H1 (cell line): ENCODE data around the gene ELP1. TPM values are rescaled to one million over a fixed set of nuclear protein-coding genes. Genes with fewer than 3 reads are reported as not detected.

Experiments
- CTCF ChIA-PET: fragments of 300-600 bp; sonication (Branson Sonifier 250); formaldehyde crosslinking; loops from one replicate; lab custom pipeline; 2021; ENCODE audit not compliant: partially characterized antibody; lab: Charles Lee
- POLR2A ChIA-PET: fragments of 300-600 bp; sonication (Branson Sonifier 250); formaldehyde crosslinking; loops from one replicate; lab custom pipeline; 2021; ENCODE audit warnings: inconsistent platforms; ENCODE audit not compliant: partially characterized antibody; lab: Charles Lee
- DNase-seq, 2 experiments: peaks; one replicate each; pipeline versions ENCODE4 v3.0.0 to v3.0.0-alpha.2; 2010 to 2022; ENCODE audit warnings: low spot score in 2 of 2, low read depth in 1 of 2, mixed read lengths in 1 of 2
- FAIRE-seq: peaks from 2 replicates; lab custom pipeline; 2011; peaks lifted over from hg19 to GRCh38; lab: Jason Lieb, UNC
- H2AFZ ChIP-seq: 2 replicates; pipeline ENCODE4 v1.8.1; 2012; ENCODE audit warnings: low read length, inconsistent platforms
- H2AK5ac ChIP-seq: 2 replicates; pipeline ENCODE4 v1.6.1; 2013; ENCODE audit warnings: low read depth, low read length
- H2BK120ac ChIP-seq: replicated peaks from 2 replicates; pipeline ENCODE3; 2013; ENCODE audit warnings: low read depth, low read length, inconsistent platforms
- H2BK12ac ChIP-seq: 2 replicates; pipeline ENCODE4 v1.6.1; 2013; ENCODE audit warnings: low read depth, low read length
- H2BK15ac ChIP-seq: 2 replicates; pipeline ENCODE4 v1.6.1; 2013; ENCODE audit warnings: low read length
- H2BK20ac ChIP-seq: 2 replicates; pipeline ENCODE4 v1.6.1; 2013; ENCODE audit warnings: low read length
- H2BK5ac ChIP-seq: 2 replicates; pipeline ENCODE4 v1.6.1; 2013; ENCODE audit warnings: low read depth, low read length
- H3K14ac ChIP-seq: 2 replicates; pipeline ENCODE4 v1.6.1; 2013; ENCODE audit warnings: inconsistent platforms; ENCODE audit not compliant: insufficient read length
- H3K18ac ChIP-seq: 2 replicates; pipeline ENCODE4 v1.6.1; 2013; ENCODE audit warnings: low read length; ENCODE audit errors: extremely low read depth
- H3K23ac ChIP-seq: 2 replicates; pipeline ENCODE4 v1.6.1; 2013; ENCODE audit warnings: inconsistent platforms; ENCODE audit not compliant: insufficient read length
- H3K23me2 ChIP-seq: 2 replicates; pipeline ENCODE4 v1.6.1; 2013; ENCODE audit warnings: low read depth, low read length
- H3K27ac ChIP-seq: 2 replicates; pipeline ENCODE4 v1.6.1; 2011; ENCODE audit warnings: low read depth, low read length, inconsistent platforms
- H3K27me3 ChIP-seq, 4 experiments: replicated peaks in 1 of 4; 1 replicate in 1 of 4; 2 replicates in 3 of 4; pipeline versions ENCODE4 v1.6.1 to v1.8.1; 2011 to 2013; ENCODE audit warnings: low read length in 3 of 4, mild to moderate bottlenecking in 3 of 4, inconsistent platforms in 2 of 4, mixed read lengths in 2 of 4, moderate library complexity in 1 of 4; ENCODE audit not compliant: control insufficient read depth in 3 of 4, insufficient read depth in 3 of 4; ENCODE audit errors: extremely low read depth in 1 of 4
- H3K36me3 ChIP-seq, 4 experiments: 2 replicates each; pipeline versions ENCODE4 v1.6.1 to v1.8.1; 2011 to 2013; ENCODE audit warnings: mild to moderate bottlenecking in 4 of 4, low read length in 3 of 4, moderate library complexity in 2 of 4, control low read depth in 1 of 4, inconsistent platforms in 1 of 4; ENCODE audit not compliant: insufficient read depth in 4 of 4, control insufficient read depth in 2 of 4
- H3K4ac ChIP-seq: replicated peaks from 2 replicates; pipeline ENCODE3; 2013; ENCODE audit warnings: low read length, low read depth, mixed read lengths, inconsistent platforms; ENCODE audit not compliant: insufficient read length
- H3K4me1 ChIP-seq, 4 experiments: replicated peaks in 1 of 4; 1 replicate in 1 of 4; 2 replicates in 3 of 4; pipeline versions ENCODE4 v1.6.1 to v1.8.1; 2011 to 2013; ENCODE audit warnings: low read length in 3 of 4, inconsistent platforms in 2 of 4, mixed read lengths in 1 of 4; ENCODE audit not compliant: insufficient read depth in 4 of 4, control insufficient read depth in 3 of 4
- H3K4me2 ChIP-seq, 2 experiments: 2 replicates each; pipeline versions ENCODE4 v1.6.1 to v1.8.1; 2011 to 2013; ENCODE audit warnings: low read depth in 2 of 2, low read length in 2 of 2, control low read depth in 1 of 2, inconsistent platforms in 1 of 2, mild to moderate bottlenecking in 1 of 2; ENCODE audit not compliant: insufficient read depth in 1 of 2
- H3K4me3 ChIP-seq, 4 experiments: fragments of 200-600, 300-600 bp in 1 of 4; sonication (generic), shearing (Covaris generic), sonication (Bioruptor Twin) in 1 of 4; 2 replicates each; pipeline versions ENCODE4 v1.5.1 to v1.8.1; 2011 to 2016; ENCODE audit warnings: low read length in 4 of 4, low read depth in 3 of 4, control low read depth in 2 of 4, inconsistent platforms in 2 of 4, mild to moderate bottlenecking in 2 of 4, mixed read lengths in 1 of 4, moderate library complexity in 1 of 4; ENCODE audit not compliant: insufficient read depth in 2 of 4; ENCODE audit errors: extremely low read depth in 1 of 4
- H3K56ac ChIP-seq: replicated peaks from 2 replicates; pipeline ENCODE3; 2013; ENCODE audit warnings: low read depth, mild to moderate bottlenecking, mixed read lengths, low read length, inconsistent platforms; ENCODE audit not compliant: insufficient read length
- H3K79me1 ChIP-seq: 2 replicates; pipeline ENCODE4 v1.6.1; 2013; ENCODE audit warnings: low read depth, low read length, control low read depth
- H3K79me2 ChIP-seq, 2 experiments: 2 replicates each; pipeline versions ENCODE4 v1.6.1 to v1.8.1; 2012 to 2013; ENCODE audit warnings: low read length in 2 of 2, mild to moderate bottlenecking in 2 of 2, inconsistent platforms in 1 of 2; ENCODE audit not compliant: insufficient read depth in 2 of 2, control insufficient read depth in 1 of 2
- H3K9ac ChIP-seq, 4 experiments: replicated peaks in 1 of 4; 1 replicate in 1 of 4; 2 replicates in 3 of 4; pipeline versions ENCODE4 v1.6.1 to v1.8.1; 2011 to 2013; ENCODE audit warnings: low read depth in 3 of 4, low read length in 3 of 4, control low read depth in 2 of 4, mild to moderate bottlenecking in 2 of 4, moderate library complexity in 2 of 4, inconsistent platforms in 1 of 4; ENCODE audit errors: extremely low read depth in 1 of 4
- H3K9me3 ChIP-seq, 2 experiments: 2 replicates each; pipeline versions ENCODE4 v1.6.1 to v1.8.1; 2012 to 2013; ENCODE audit warnings: mild to moderate bottlenecking in 2 of 2, moderate library complexity in 2 of 2, control low read depth in 1 of 2, inconsistent platforms in 1 of 2, low read depth in 1 of 2, low read length in 1 of 2, mixed read lengths in 1 of 2; ENCODE audit not compliant: insufficient read depth in 2 of 2
- H4K20me1 ChIP-seq, 2 experiments: replicated peaks in 1 of 2; 2 replicates each; pipeline versions ENCODE3 to v1.8.1; 2011 to 2013; ENCODE audit warnings: inconsistent platforms in 2 of 2, low read length in 2 of 2, mild to moderate bottlenecking in 1 of 2; ENCODE audit not compliant: insufficient read depth in 2 of 2, control insufficient read depth in 1 of 2
- H4K5ac ChIP-seq: 2 replicates; pipeline ENCODE4 v1.6.1; 2013; ENCODE audit warnings: low read length, low read depth, mixed read lengths, inconsistent platforms; ENCODE audit not compliant: insufficient read length
- H4K8ac ChIP-seq: 2 replicates; pipeline ENCODE4 v1.8.0; 2013; ENCODE audit warnings: mild to moderate bottlenecking, moderate library complexity, low read length, inconsistent platforms; ENCODE audit not compliant: insufficient read depth; ENCODE audit errors: extremely low read depth
- H4K91ac ChIP-seq: replicated peaks from 2 replicates; pipeline ENCODE3; 2013; ENCODE audit warnings: low read length, mixed read lengths, inconsistent platforms; ENCODE audit not compliant: insufficient read length
- CHD2 ChIP-seq: IDR thresholded peaks from 2 replicates; pipeline ENCODE4 v1.6.1; 2012; ENCODE audit warnings: low read length, improper control_type of control experiment
- EZH2 ChIP-seq: fragments of 200-600 bp; sonication (generic); IDR thresholded peaks from 2 replicates; pipeline ENCODE4 v1.7.1; 2012; ENCODE audit warnings: low read depth, mild to moderate bottlenecking, moderate library complexity, low read length, inconsistent platforms; ENCODE audit not compliant: severe bottlenecking
- HDAC2 ChIP-seq, 2 experiments: fragments of 300-600 bp in 1 of 2; sonication (generic) in 1 of 2; IDR thresholded peaks; 2 replicates each; pipeline ENCODE4 v1.6.1; 2011 to 2012; ENCODE audit warnings: low read depth in 2 of 2, low read length in 2 of 2, mild to moderate bottlenecking in 2 of 2, moderate library complexity in 2 of 2, borderline replicate concordance in 1 of 2, inconsistent platforms in 1 of 2
- KDM4A ChIP-seq: IDR thresholded peaks from one replicate; pipeline ENCODE4 v1.7.1; 2012; ENCODE audit warnings: low read depth, mild to moderate bottlenecking, moderate library complexity, low read length, inconsistent platforms; ENCODE audit not compliant: severe bottlenecking
- MAFK ChIP-seq: IDR thresholded peaks from 2 replicates; pipeline ENCODE4 v1.6.1; 2012; ENCODE audit warnings: low read depth, mild to moderate bottlenecking, improper control_type of control experiment, low read length
- NRF1 ChIP-seq: IDR thresholded peaks from 2 replicates; pipeline ENCODE4 v1.6.1; 2011; ENCODE audit warnings: mild to moderate bottlenecking, low read depth, low read length, improper control_type of control experiment
- POU5F1 ChIP-seq: IDR thresholded peaks from 2 replicates; pipeline ENCODE4 v1.6.1; 2011; ENCODE audit warnings: low read depth, mild to moderate bottlenecking, low read length, moderate library complexity
- RNF2 ChIP-seq: fragments of 200-900, 300-1000 bp; sonication (generic); IDR thresholded peaks from 2 replicates; pipeline ENCODE4 v1.7.1; 2016; ENCODE audit warnings: borderline replicate concordance, low read depth, mild to moderate bottlenecking, antibody characterized with exemption, low read length; ENCODE audit not compliant: poor library complexity, severe bottlenecking; ENCODE audit errors: missing control alignments
- SIN3A ChIP-seq, 2 experiments: IDR thresholded peaks in 1 of 2; conservative IDR thresholded peaks in 1 of 2; 2 replicates each; pipeline ENCODE4 v1.6.1; 2011 to 2012; ENCODE audit warnings: low read length in 2 of 2, improper control_type of control experiment in 1 of 2, low read depth in 1 of 2, mild to moderate bottlenecking in 1 of 2
- TAF1 ChIP-seq: IDR thresholded peaks from 2 replicates; pipeline ENCODE4 v1.6.1; 2011; ENCODE audit warnings: mild to moderate bottlenecking, low read depth, low read length
- WGBS, 2 experiments: shearing (Covaris generic) in 1 of 2; methylation state at CpG; one replicate each; pipeline versions ENCODE4 v1.1.6 to v1.1.7; 2013 to 2015; ENCODE audit warnings: low lambda C conversion rate in 2 of 2, mixed read lengths in 2 of 2, inconsistent platforms in 1 of 2, low coverage in 1 of 2, missing lambda C conversion rate in 1 of 2; ENCODE audit not compliant: insufficient replicate concordance in 2 of 2, insufficient coverage in 1 of 2, insufficient read length in 1 of 2; ENCODE audit errors: extremely low coverage in 1 of 2, missing lambda C conversion rate in 1 of 2; 5-methylcytosine and 5-hydroxymethylcytosine counted together
- polyA plus RNA-seq, 7 experiments: library from polyadenylated mRNA; depleted of rRNA in 3 of 7; stranded (reverse) in 5 of 7; unstranded in 2 of 7; fragments of >200 nt in 5 of 7; fragments of 200-250 nt in 2 of 7; gene quantifications; 1 replicate in 5 of 7; 2 replicates in 1 of 7; 4 replicates in 1 of 7; pipeline versions ENCODE4 v1.2.1 to v1.2.3, GENCODE V29; 2011 to 2013; ENCODE audit warnings: missing spikeins in 2 of 7, mixed read lengths in 2 of 7
- total RNA-seq: library from RNA; stranded (reverse); fragmentation: NEBNext Ultra II Directional; extraction: Animal tissue kit (Norgen Biotek cat#: 25700); gene quantifications from 2 replicates; pipeline ENCODE4 v1.2.1, GENCODE V29; 2021

The ELP1 gene
- total and polyA plus RNA-seq, 2 of the 8 experiments (the other 6 are each of a cell fraction or from before 2014, with no cell fraction given) = 13.9 to 31.3 TPM

DNA sequence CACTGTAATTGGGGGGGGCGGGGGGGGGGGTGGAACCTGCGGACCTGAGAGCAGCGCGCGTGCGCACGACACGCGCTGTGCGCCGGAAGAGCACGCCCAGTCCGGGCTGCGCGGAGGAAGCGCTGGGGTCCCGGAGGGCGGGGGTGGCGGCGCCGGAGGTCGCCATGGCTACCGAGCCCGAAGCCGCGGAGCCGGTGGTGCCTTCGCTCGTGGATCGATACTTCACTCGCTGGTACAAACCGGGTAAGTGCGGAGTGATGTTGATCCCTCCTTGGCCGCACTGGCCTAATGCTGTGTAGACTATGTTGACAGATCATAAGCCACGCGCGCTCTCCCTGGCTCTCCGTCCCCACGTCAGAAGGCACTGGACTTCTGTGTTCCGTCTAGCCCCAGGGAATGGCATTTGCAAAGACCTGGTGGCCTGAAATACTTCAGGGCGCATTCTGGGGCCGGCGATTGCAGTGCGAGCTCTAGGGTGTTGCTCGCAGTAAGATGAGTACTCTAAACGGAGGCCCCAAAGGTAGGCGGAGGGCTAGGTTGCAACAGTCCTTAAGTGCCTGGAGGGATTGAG, 484 bp upstream of the ELP1 start, which contains the start of gene ABITRAM:
TSS of gene ABITRAM (plus strand) at position 78 of the 571 bp plus-strand sequence. CDS start at position 165, 87 bp downstream.
- H3K23me2 ChIP-seq = peaks cover 10% of the 10 kb centered on the region
- peak within 1 kb of the TSS; percentile 75 for H3K4ac ChIP-seq
- peaks cover 2% of the 10 kb centered on the region for H3K79me1 ChIP-seq
- ChIA-PET CTCF (interaction anchor here (1.3 kb wide), 1 partner anchor 16 kb away, joined by 6 read pairs; no protein-coding TSS in a partner anchor), POLR2A (interaction anchor here (0.6 to 1.2 kb wide), 3 partner anchors 12 to 1538 kb away, joined by 3 read pairs; no protein-coding TSS in a partner anchor)
- no peaks in the 10 kb centered on the region for H3K9me3 ChIP-seq
- no peak within 1 kb of the TSS for H2BK12ac ChIP-seq
- no peak within 1 kb of the TSS for H2BK20ac ChIP-seq
- peaks cover 10 to 26% of the 10 kb centered on the region in 2 experiments for H3K79me2 ChIP-seq
- H3K27me3 ChIP-seq = no peaks in the 10 kb centered on the region
- no peak within 1 kb of the TSS for H2AK5ac ChIP-seq
- H2AFZ ChIP-seq = peak within 1 kb of the TSS; percentile 100
- H3K18ac ChIP-seq = peak within 1 kb of the TSS; percentile 98
- 0 out of 2 replicates have a peak within 1 kb of the TSS, but pooled peaks have one; percentile 76 for H2BK15ac ChIP-seq
- H4K91ac ChIP-seq = peak within 1 kb of the TSS; percentile 96
- 0% methylated on average over 16 of the region's 47 CpGs; no CpG with 5 or more reads in 1 of the 2 experiments for WGBS, 2 experiments
- peak within 1 kb of the TSS; percentile 88 to 91 (median 88) for H3K9ac ChIP-seq
- H3K27ac ChIP-seq = peak within 1 kb of the TSS; percentile 79
- H3K4me2 ChIP-seq = peak within 1 kb of the TSS; percentile 77 to 99
- no peak within 1 kb of the TSS for H2BK120ac ChIP-seq
- peak within 1 kb of the TSS; percentile 96 to 100 (median 98) for H3K4me3 ChIP-seq
- no peak for FAIRE-seq
- peaks cover 2 to 9% (median 2%) of the 10 kb centered on the region in 4 experiments; a peak in 3 of 8 replicates for H3K36me3 ChIP-seq
- peak within 1 kb of the TSS; percentile 92 for H2BK5ac ChIP-seq
- H3K23ac ChIP-seq = no peak within 1 kb of the TSS
- peak within 1 kb of the TSS; percentile 98 for H4K5ac ChIP-seq
- H4K20me1 ChIP-seq = no peaks in the 10 kb centered on the region
- peak within 1 kb of the TSS; percentile 77 for H3K14ac ChIP-seq
- peak within 1 kb of the TSS; percentile 97 for H4K8ac ChIP-seq
- peaks cover 0 to 4% (median under 1%) of the 10 kb centered on the region in 4 experiments; a peak in 4 of 7 replicates for H3K4me1 ChIP-seq
- peak within 1 kb of the TSS; percentile 42 for H3K56ac ChIP-seq
- DNase-seq = peak; percentile 38 to 78
- 0 out of 2 replicates have a peak, but pooled peaks have one; percentile 1 for TF ChIP-seq TAF1
- TF ChIP-seq HDAC2 (IDR thresholded peaks at IDR 0.05; ENCODE audit: borderline replicate concordance in 1 of 2, low read depth in 2 of 2, low read length in 2 of 2) = peak in 1 of 2 experiments; percentile 81; a peak in 1 of 4 replicates
- TF ChIP-seq RNF2 = no peak
- no peak for TF ChIP-seq POU5F1
- TF ChIP-seq NRF1 = peak; percentile 53; the same call in 1 of the 2 replicates
- no peak for TF ChIP-seq EZH2
- peak; percentile 32 for TF ChIP-seq KDM4A
- TF ChIP-seq MAFK = no peak
- TF ChIP-seq SIN3A (conservative IDR thresholded peaks at IDR 0.05 in 1 of 2, IDR thresholded peaks at IDR 0.05 in 1 of 2; ENCODE audit: low read depth in 1 of 2, low read length in 2 of 2) = peak; percentile 67 to 96; a peak in 3 of 4 replicates
- no peak for TF ChIP-seq CHD2
